ENCODE results near the gene ITGA4.

The ITGA4 gene

GRCh38 chr2:181575024-181575649, 118.0 kb downstream of the ITGA4 start:
- DNase-seq (ENCODE audit: low read depth): no peak

GRCh38 chr2:181575650-181576025, 118.5 kb downstream of the ITGA4 start:
- DNase-seq (ENCODE audit: low read depth): no peak

- no peak for DNase-seq (ENCODE audit: low read depth)
These were observed 119.2 kb downstream of the ITGA4 start for GRCh38 chr2:181576431-181576830.

- DNase-seq (ENCODE audit: low read depth): no peak
These were observed 121.6 kb downstream of the ITGA4 start for GRCh38 chr2:181578829-181579228.

- no peak for DNase-seq (ENCODE audit: low read depth)
These were observed 124.3 kb downstream of the ITGA4 start for GRCh38 chr2:181581534-181581933.

- DNase-seq (ENCODE audit: low read depth): no peak
These were observed 128.5 kb downstream of the ITGA4 start for GRCh38 chr2:181585732-181586131.

Measured in activated T-cell treated with anti-CD3 and anti-CD28 coated beads for 1 hour (primary cell).